ENCODE measurements around the gene PPP4C.

DNA sequence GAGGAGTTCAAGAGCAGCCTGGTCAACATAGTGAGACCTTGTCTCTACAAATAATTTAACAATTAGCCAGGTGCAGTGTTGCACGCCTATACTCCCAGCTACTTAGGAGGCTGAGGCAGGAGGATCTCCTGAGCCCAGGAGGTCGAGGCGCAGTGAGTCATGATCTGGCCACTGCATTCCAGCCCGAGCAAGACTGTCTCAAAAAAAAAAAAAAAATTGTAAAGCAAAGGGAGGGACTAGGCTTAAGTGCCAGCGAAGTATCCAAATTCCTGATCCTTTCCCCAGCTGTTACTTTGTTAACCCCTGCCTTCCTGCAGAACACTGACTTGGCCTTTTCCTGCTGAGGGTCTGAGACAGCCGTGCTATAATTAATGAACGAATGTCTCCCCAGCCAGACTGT, 34.9 kb downstream of the PPP4C start:
- TF ChIP-seq POLR2AphosphoS5 (IDR thresholded peaks at IDR 0.05; ENCODE audit: borderline replicate concordance, low read depth, low read length) (no peak), EZH2 (IDR thresholded peaks at IDR 0.05) (no peak)
